Muscle layer of duodenum (tissue), 2 donors: ENCODE data around the gene PLD5.
"Not testable (repeated sequence)": the region's sequence is repeated elsewhere in the genome, so short reads cannot be mapped to it uniquely, and the experiment has no call there.

ENCODE experiments used
- H3K27ac ChIP-seq: one replicate; pipeline ENCODE4 v1.7.0; 2013; ENCODE audit warnings: mild to moderate bottlenecking, low read length
- H3K27me3 ChIP-seq: one replicate; pipeline ENCODE4 v1.7.0; 2013; ENCODE audit warnings: low read depth, mild to moderate bottlenecking, control low read depth, low read length
- H3K36me3 ChIP-seq, 2 donors: one replicate each; pipeline ENCODE4 v1.7.0; 2013; ENCODE audit warnings: low read length in 2 of 2, control low read depth in 1 of 2, mild to moderate bottlenecking in 1 of 2; ENCODE audit not compliant: insufficient read depth in 2 of 2, control insufficient read depth in 1 of 2
- H3K4me1 ChIP-seq, 2 donors: one replicate each; pipeline ENCODE4 v1.7.0; 2013; ENCODE audit warnings: low read length in 2 of 2, mild to moderate bottlenecking in 2 of 2, control low read depth in 1 of 2, moderate library complexity in 1 of 2; ENCODE audit not compliant: insufficient read depth in 2 of 2, control insufficient read depth in 1 of 2
- H3K4me3 ChIP-seq, 2 donors: one replicate each; pipeline ENCODE4 v1.7.0; 2013; ENCODE audit warnings: low read length in 2 of 2, low read depth in 1 of 2, mild to moderate bottlenecking in 1 of 2
- H3K9me3 ChIP-seq, 2 donors: one replicate each; pipeline ENCODE4 v1.7.0; 2013; ENCODE audit warnings: low read length in 2 of 2, control low read depth in 1 of 2, mild to moderate bottlenecking in 1 of 2; ENCODE audit not compliant: control insufficient read depth in 1 of 2
- donor health status: healthy.

PLD5 gene

DNA sequence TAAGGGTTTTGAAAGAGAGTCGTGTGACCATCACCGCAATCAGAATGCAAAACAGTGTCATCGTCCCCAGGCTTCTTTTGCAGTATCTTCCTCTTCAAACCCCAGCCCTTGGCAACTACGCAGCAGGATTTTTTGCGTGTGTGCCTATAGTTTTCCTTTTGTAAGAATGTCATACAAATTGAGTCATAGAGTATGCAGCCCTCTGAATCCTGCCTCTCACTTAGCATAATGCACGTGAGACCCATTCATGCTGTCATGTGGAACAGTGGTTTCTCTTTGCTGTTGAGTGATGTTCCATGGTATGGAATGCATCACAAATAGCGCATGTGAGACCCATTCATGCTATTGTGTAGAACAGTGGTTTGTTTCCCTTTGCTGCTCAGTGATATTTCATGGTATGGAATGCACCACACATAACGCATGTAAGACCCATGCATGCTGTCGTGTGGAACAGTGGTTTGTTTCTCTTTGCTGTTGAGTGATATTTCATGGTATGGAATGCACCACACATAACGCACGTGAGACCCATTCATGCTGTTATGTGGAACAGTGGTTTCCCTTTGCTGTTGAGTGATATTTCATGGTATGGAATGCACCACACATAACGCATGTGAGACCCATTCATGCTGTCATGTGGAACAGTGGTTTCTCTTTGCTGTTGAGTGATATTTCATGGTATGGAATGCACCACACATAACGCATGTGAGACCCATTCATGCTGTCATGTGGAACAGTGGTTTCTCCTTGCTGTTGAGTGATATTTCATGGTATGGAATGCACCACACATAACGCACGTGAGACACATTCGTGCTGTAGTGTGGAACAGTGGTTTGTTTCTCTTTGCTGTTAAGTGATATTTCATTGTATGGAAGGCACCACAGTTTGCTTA, 299.4 kb downstream of the PLD5 start:
- not testable (repeated sequence) for H3K27me3 ChIP-seq, H3K9me3 ChIP-seq, H3K36me3 ChIP-seq, H3K27ac ChIP-seq, H3K4me3 ChIP-seq, H3K4me1 ChIP-seq

DNA sequence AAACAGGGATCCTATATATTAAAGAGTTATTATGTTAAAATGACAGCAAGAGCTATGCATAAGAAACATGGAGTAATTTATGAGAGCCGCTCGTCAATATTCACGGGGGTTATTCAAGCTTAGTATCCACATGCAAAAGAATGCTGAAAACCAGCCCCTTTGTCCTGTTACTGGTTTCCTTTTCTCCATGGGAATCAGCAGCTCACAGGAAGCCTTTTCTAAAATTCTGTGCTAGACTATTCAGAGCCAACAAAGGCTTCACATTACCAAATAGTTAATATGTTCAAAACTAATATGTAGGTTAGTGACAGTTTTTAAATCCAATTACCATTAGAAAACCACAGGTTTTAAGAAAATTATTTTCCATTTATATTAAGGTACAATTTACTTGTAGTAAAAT, 300.0 kb downstream of the PLD5 start:
- H3K27ac ChIP-seq, result no peak overlapping the region
- H3K27me3 ChIP-seq, result no peaks in the 10 kb centered on the region
- no peaks in the 10 kb centered on the region for H3K9me3 ChIP-seq
- H3K4me3 ChIP-seq, result no peak overlapping the region
- H3K36me3 ChIP-seq, result no peaks in the 10 kb centered on the region
- no peaks in the 10 kb centered on the region for H3K4me1 ChIP-seq

DNA sequence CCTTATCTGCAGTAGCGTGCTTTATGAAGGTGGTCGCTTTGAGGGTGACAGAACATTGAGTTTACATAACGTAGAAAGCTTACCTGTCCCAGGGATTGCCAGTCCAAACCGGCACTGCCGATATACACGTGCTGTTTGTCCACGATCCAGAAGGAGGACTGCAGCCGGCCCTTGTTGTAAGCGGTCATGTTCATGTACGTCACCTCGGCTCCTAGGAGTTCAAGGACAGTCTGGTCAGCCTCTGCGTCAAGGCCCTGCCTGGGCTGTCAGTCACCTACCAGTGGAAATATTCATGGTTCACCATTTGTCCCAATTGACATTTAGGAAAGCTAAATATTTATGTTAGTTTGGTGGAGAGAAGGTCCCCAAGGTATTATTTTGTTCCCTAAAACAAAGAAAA, 304.6 kb downstream of the PLD5 start:
- Histone ChIP-seq H3K4me3 (no peak overlapping the region), H3K27ac (no peak overlapping the region), H3K27me3 (no peaks in the 10 kb centered on the region), H3K4me1 (no peaks in the 10 kb centered on the region), H3K9me3 (peaks cover 0 to 11% of the 10 kb centered on the region in 2 donors), H3K36me3 (no peaks in the 10 kb centered on the region)

DNA sequence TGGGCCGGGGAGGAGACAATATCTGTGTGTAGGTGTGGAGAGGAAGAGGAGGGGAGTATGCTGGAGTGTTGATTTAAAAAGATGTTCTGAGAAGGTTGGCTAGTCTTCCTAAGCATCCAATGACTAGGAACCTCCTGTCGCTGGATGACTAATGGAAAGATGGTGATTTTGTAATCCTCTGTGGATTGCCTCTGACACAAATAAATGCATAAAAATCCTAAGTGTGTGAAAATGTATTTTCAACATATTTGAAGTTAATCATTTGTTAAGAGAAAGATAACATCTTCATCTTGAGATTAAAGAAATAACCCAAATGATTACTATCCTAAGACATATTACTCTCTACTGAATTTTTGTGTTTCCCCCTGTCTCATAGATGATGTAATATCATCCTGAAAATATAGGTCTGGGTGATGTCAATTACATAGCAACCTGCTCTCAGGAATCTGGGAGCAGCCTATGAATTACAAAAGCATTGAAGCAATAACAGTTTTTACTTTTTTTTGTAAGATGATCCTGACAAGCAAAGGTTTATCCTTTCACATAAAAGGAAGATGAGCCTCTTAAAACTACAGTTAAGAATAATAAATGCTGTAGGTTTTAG, 305.1 kb downstream of the PLD5 start:
- Histone ChIP-seq H3K27ac (no peak overlapping the region), H3K27me3 (no peaks in the 10 kb centered on the region), H3K9me3 (peaks cover 0 to 11% of the 10 kb centered on the region in 2 donors), H3K4me1 (no peaks in the 10 kb centered on the region), H3K36me3 (no peaks in the 10 kb centered on the region), H3K4me3 (no peak overlapping the region)

DNA sequence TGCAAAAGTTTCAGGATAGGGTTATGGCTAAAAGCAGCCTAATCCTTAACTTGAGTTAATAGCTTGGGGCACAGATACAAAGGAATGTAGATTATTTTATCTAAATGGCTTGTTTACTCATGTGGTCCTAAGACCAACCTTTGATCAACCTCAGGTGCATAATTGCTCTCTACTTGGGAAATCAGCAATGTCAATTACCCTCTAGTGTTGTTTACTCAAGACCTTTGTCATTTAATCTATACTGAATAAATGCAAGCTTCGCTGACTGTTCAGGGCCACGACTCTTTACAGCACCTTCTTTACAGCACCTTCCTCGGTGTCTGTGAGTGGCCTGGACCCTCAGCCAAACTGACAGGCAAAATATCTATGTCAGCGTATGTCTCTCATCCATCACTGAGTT, 308.1 kb downstream of the PLD5 start:
- no peak overlapping the region for H3K4me3 ChIP-seq
- H3K27me3 ChIP-seq, result no peaks in the 10 kb centered on the region
- no peaks in the 10 kb centered on the region for H3K4me1 ChIP-seq
- no peak overlapping the region for H3K27ac ChIP-seq
- H3K36me3 ChIP-seq, result no peaks in the 10 kb centered on the region
- peaks cover 0 to 11% of the 10 kb centered on the region in 2 donors for H3K9me3 ChIP-seq

DNA sequence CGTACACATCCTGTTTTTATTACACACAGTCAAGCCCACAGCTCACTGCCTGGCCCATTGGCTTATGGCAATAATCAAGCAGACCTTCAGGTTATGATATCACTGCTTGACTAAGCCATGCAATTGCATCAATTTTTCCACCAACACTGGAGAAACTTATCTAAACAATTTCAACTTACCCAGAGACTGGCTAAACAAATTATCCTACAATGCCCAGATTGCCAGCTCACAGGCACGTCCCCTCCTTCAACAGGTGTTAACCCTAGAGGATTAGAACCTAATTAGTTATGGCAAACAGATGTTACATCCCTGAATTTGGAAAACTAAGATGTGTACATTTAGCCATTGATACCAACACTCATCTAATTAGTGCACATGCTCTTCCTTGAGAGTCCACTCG, 310.0 kb downstream of the PLD5 start:
- not testable (repeated sequence) for H3K4me1 ChIP-seq, H3K36me3 ChIP-seq, H3K27ac ChIP-seq, H3K4me3 ChIP-seq, H3K27me3 ChIP-seq
- peaks cover 0 to 11% of the 10 kb centered on the region in 2 donors for H3K9me3 ChIP-seq

DNA sequence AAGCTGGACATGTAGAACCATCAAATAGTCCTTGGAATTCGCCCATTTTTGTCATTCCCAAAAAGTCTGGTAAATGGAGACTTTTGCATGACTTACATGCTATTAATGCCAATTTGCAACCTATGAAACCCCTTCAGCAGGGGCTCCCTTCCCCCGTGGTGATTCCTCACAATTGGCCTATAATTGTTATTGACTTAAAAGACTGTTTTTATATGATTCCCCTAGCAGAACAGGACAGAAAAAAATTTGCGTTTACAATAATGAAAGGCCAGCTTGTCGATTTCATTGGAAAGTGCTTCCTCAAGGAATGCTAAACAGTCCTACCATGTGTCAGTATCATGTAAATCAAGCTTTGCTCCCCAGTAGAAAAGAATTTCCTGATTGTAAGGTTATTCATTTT, 311.5 kb downstream of the PLD5 start:
- H3K27ac ChIP-seq, H3K27me3 ChIP-seq: not testable (repeated sequence)

DNA sequence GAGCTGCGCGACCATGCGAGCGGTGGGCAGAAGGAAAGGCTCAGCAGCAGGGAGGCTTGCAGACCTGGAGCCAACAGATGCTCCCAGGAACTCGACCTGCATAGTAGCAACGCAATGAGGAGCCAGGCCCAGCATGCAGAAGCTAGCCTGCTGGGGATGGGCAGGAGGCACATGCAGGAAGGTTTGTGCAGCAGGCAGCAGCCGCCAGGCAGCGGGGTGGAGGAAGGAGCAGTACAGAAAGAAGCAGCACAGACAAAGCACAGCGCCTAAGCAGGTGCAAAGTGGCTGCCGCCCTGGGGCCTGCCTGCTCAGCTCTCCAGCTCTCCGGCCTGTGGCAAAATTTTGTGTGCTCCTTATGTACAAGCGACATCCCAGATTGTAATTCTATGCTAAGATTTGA, 312.1 kb downstream of the PLD5 start:
- Histone ChIP-seq H3K27me3 (no peaks in the 10 kb centered on the region), H3K27ac (no peak overlapping the region), H3K36me3 (no peaks in the 10 kb centered on the region), H3K9me3 (peaks cover 0 to 11% of the 10 kb centered on the region in 2 donors), H3K4me3 (no peak overlapping the region), H3K4me1 (no peaks in the 10 kb centered on the region)

More for the DNA sequence above, 311.5 kb downstream of the PLD5 start:
- H3K36me3 ChIP-seq, H3K4me1 ChIP-seq, H3K4me3 ChIP-seq: not testable (repeated sequence)
- H3K9me3 ChIP-seq, result peaks cover 0 to 11% of the 10 kb centered on the region in 2 donors

DNA sequence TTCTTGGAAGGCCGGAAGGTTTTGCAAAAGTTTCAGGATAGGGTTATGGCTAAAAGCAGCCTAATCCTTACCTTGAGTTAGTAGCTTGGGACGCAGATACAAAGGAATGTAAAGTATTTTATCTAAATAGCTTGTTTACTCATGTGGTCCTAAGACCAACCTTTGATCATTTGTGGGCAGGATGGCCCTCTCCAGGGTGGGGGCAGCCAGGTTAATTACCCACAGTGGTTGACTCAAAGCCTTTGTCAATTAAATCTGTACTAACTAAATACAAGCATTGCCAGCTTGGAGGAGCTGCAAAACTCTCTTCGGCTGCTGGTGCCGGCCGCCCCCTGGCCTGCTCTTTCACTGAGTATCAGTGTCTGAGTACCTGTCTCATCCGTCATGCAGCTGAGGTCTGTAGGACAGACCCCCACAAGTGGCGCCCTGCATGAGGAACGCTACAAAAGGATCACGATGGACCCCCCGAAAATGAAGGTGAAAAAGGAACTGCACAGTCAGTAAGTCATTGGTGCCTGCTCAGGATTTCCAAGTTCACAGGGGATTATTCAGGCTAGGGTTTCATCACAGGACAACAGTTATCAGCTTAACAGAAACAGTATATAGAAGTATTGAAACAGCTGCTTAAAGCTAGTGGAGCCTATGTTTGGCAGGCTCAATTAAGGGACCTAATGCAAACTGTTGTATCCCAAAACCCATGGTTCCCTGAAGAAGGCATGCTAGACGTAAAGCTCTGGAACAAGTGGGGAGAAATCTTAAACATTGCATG, 313.1 kb downstream of the PLD5 start:
- Histone ChIP-seq H3K4me3 (no peak overlapping the region), H3K27me3 (no peaks in the 10 kb centered on the region), H3K36me3 (no peaks in the 10 kb centered on the region), H3K27ac (no peak overlapping the region), H3K9me3 (peaks cover 0 to 5% of the 10 kb centered on the region in 2 donors), H3K4me1 (no peaks in the 10 kb centered on the region)

DNA sequence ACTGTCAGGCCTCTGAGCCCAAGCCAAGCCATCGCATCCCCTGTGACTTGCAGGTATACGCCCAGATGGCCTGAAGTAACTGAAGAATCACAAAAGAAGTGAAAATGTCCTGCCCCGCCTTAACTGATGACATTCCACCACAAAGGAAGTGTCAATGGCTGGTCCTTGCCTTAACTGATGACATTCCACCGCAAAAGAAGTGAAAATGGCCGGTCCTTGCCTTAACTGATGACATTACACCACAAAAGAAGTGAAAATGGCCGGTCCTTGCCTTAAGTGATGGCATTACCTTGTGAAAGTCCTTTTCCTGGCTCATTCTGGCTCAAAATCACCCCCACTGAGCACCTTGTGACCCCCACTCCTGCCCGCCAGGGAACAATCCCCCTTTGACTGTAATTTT, 314.2 kb downstream of the PLD5 start:
- H3K27me3 ChIP-seq, H3K9me3 ChIP-seq, H3K27ac ChIP-seq: not testable (repeated sequence)

DNA sequence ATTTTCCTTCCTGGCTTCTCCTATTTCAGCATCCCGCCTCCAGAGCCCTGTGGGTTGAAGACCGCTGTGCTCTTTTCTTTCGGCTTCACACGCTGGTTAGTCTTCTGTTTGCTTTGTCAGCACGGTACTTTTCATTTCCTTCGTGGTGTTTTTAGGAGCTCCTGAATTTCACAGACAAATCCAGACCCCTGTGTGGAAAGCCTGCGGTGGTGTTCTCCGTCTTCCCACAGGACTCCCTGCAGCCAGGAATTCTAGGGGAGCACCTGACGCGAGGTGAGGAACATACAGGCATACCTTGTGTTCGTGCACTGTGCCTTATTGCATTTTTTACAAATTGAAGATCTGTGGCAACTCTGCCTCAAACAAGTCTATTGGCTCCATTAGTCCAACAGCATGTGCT, 315.4 kb downstream of the PLD5 start:
- no peaks in the 10 kb centered on the region for H3K9me3 ChIP-seq

More for the DNA sequence above, 314.2 kb downstream of the PLD5 start:
- H3K4me3 ChIP-seq, H3K4me1 ChIP-seq, H3K36me3 ChIP-seq: not testable (repeated sequence)

More for the DNA sequence above, 315.4 kb downstream of the PLD5 start:
- no peaks in the 10 kb centered on the region for H3K27me3 ChIP-seq
- H3K36me3 ChIP-seq, result no peaks in the 10 kb centered on the region
- no peak overlapping the region for H3K4me3 ChIP-seq
- no peaks in the 10 kb centered on the region for H3K4me1 ChIP-seq
- no peak overlapping the region for H3K27ac ChIP-seq
